B cell (primary cell): ENCODE results near the gene PEPD. TPM values are rescaled to one million over a fixed set of nuclear protein-coding genes. Genes with fewer than 3 reads are reported as not detected.

Experiments used
- ATAC-seq: fragments of 200-7000 bp; cut with Tn5 transposase; one replicate; pipeline ENCODE4 v1.10.0; 2021; ENCODE audit warnings: low read depth, mild to moderate bottlenecking, moderate number of reproducible peaks, moderate library complexity
- CTCF ChIA-PET: fragments of 350-600 bp; sonication (Branson Sonifier 250); formaldehyde crosslinking; loops from one replicate; lab custom pipeline; 2021; ENCODE audit warnings: antibody characterized with exemption, inconsistent platforms; lab: Charles Lee
- POLR2A ChIA-PET: fragments of 350-600 bp; sonication (Branson Sonifier 250); formaldehyde crosslinking; loops from one replicate; lab custom pipeline; 2021; ENCODE audit warnings: antibody characterized with exemption; lab: Charles Lee
- DNase-seq: peaks from one replicate; pipeline ENCODE4 v3.0.0; 2013
- H2AFZ ChIP-seq: 2 replicates; pipeline ENCODE4 v1.6.1; 2012; ENCODE audit warnings: mild to moderate bottlenecking, low read depth, low read length; ENCODE audit not compliant: insufficient read depth, poor library complexity, severe bottlenecking
- H3K27ac ChIP-seq, 2 donors: 1 replicate in 1 of 2; 2 replicates in 1 of 2; pipeline ENCODE4 v1.5.1; 2012 to 2013; ENCODE audit warnings: low read length in 2 of 2, mild to moderate bottlenecking in 2 of 2, moderate library complexity in 1 of 2
- H3K27me3 ChIP-seq, 4 experiments: fragments of 200-600 bp in 1 of 4; sonication (generic) in 1 of 4; replicated peaks in 1 of 4; 1 replicate in 2 of 4; 2 replicates in 2 of 4; pipeline versions ENCODE4 v1.6.1 to v1.7.0; 2013 to 2016; ENCODE audit warnings: low read length in 3 of 4, mild to moderate bottlenecking in 2 of 4, mixed read lengths in 1 of 4, moderate library complexity in 1 of 4; ENCODE audit not compliant: insufficient read depth in 4 of 4, control insufficient read depth in 3 of 4; ENCODE audit errors: control extremely low read depth in 1 of 4
- H3K36me3 ChIP-seq, 2 experiments: replicated peaks in 1 of 2; 1 replicate in 1 of 2; 2 replicates in 1 of 2; pipeline versions ENCODE4 v1.6.1 to v1.7.1; 2013; ENCODE audit warnings: low read length in 1 of 2; ENCODE audit not compliant: insufficient read depth in 2 of 2, control insufficient read depth in 1 of 2; ENCODE audit errors: control extremely low read depth in 1 of 2, extremely low read depth in 1 of 2
- H3K4me1 ChIP-seq, 2 donors: fragments of 200-600 bp in 1 of 2; sonication (generic) in 1 of 2; 1 replicate in 1 of 2; 2 replicates in 1 of 2; pipeline versions ENCODE4 v1.5.1 to v1.6.1; 2013 to 2017; ENCODE audit warnings: low read length in 2 of 2; ENCODE audit not compliant: control insufficient read depth in 2 of 2, insufficient read depth in 2 of 2
- H3K4me2 ChIP-seq: replicated peaks from 2 replicates; pipeline ENCODE3; 2012; ENCODE audit warnings: mild to moderate bottlenecking, low read depth, low read length; ENCODE audit not compliant: poor library complexity, severe bottlenecking
- H3K4me3 ChIP-seq, 5 experiments: fragments of 200-600 bp in 1 of 5; sonication (generic) in 1 of 5; 1 replicate in 3 of 5; 2 replicates in 2 of 5; pipeline versions ENCODE4 v1.5.1 to v1.7.0; 2011 to 2016; ENCODE audit warnings: low read length in 4 of 5, mild to moderate bottlenecking in 4 of 5, low read depth in 2 of 5, control low read depth in 1 of 5, moderate library complexity in 1 of 5; ENCODE audit not compliant: insufficient read depth in 1 of 5; ENCODE audit errors: control extremely low read depth in 1 of 5, extremely low read depth in 1 of 5
- H3K79me2 ChIP-seq: fragments of 200-600 bp; sonication (generic); one replicate; pipeline ENCODE4 v1.6.0; 2016; ENCODE audit warnings: low read length; ENCODE audit not compliant: control insufficient read depth, insufficient read depth
- H3K9ac ChIP-seq: fragments of 200-600 bp; sonication (generic); 2 replicates; pipeline ENCODE4 v1.6.1; 2017; ENCODE audit warnings: mild to moderate bottlenecking, low read length, moderate library complexity
- H3K9me3 ChIP-seq, 3 donors: one replicate each; pipeline versions ENCODE4 v1.6.1 to v1.7.1; 2013; ENCODE audit warnings: low read length in 2 of 3; ENCODE audit not compliant: control insufficient read depth in 2 of 3, insufficient read depth in 1 of 3; ENCODE audit errors: control extremely low read depth in 1 of 3
- H4K20me1 ChIP-seq: 2 replicates; pipeline ENCODE4 v1.6.0; 2012; ENCODE audit warnings: mild to moderate bottlenecking, low read length; ENCODE audit not compliant: insufficient read depth, control insufficient read depth, poor library complexity, severe bottlenecking
- H3K27ac Mint-ChIP-seq: one replicate; pipeline ENCODE4 v1.8.0; 2021; ENCODE audit warnings: mixed read lengths
- H3K27me3 Mint-ChIP-seq: one replicate; pipeline ENCODE4 v1.8.0; 2021; ENCODE audit warnings: mixed read lengths
- H3K4me1 Mint-ChIP-seq: one replicate; pipeline ENCODE4 v1.8.0; 2021; ENCODE audit warnings: mixed read lengths
- H3K4me3 Mint-ChIP-seq: one replicate; pipeline ENCODE4 v1.8.0; 2021; ENCODE audit warnings: mixed read lengths
- H3K9me3 Mint-ChIP-seq: one replicate; pipeline ENCODE4 v1.8.0; 2022; ENCODE audit warnings: mixed read lengths; ENCODE audit not compliant: insufficient read depth
- EZH2 ChIP-seq: IDR thresholded peaks from 2 replicates; pipeline ENCODE4 v1.6.1; 2012; ENCODE audit warnings: borderline replicate concordance, low read depth, mild to moderate bottlenecking, moderate library complexity, low read length; ENCODE audit not compliant: insufficient read depth, poor library complexity, severe bottlenecking
- WGBS: methylation state at CpG from one replicate; pipeline ENCODE4 v1.1.5; 2013; ENCODE audit warnings: missing lambda C conversion rate; ENCODE audit not compliant: insufficient coverage; 5-methylcytosine and 5-hydroxymethylcytosine counted together
- intact Hi-C: fragments of 100-400 bp; cut with micrococcal nuclease; formaldehyde crosslinking; loops from one replicate; pipeline ENCODE4 v1.10.0; 2022
- polyA plus RNA-seq: library from polyadenylated mRNA; depleted of rRNA; stranded (reverse); fragments of >200 nt; gene quantifications from 2 replicates; pipeline ENCODE4 v1.2.3, GENCODE V29; 2012
- total RNA-seq, 2 donors: library from RNA; stranded (reverse); fragments of 120-200 nt in 1 of 2; gene quantifications; 1 replicate in 1 of 2; 2 replicates in 1 of 2; pipeline versions ENCODE4 v1.2.3 to v1.2.4, GENCODE V29; 2013 to 2022
- TF ChIP-seq, protein P1 (sequence below): fragments of 200-600 bp; IDR thresholded peaks from one replicate; pipeline ENCODE4 v1.8.0; 2022; ENCODE audit warnings: antibody characterized with exemption, mild to moderate bottlenecking

Gene PEPD
- total and polyA plus RNA-seq, 2 donors (not counting 1 experiment from before 2014, with no cell fraction given): 36.4 to 42.7 TPM

DNA sequence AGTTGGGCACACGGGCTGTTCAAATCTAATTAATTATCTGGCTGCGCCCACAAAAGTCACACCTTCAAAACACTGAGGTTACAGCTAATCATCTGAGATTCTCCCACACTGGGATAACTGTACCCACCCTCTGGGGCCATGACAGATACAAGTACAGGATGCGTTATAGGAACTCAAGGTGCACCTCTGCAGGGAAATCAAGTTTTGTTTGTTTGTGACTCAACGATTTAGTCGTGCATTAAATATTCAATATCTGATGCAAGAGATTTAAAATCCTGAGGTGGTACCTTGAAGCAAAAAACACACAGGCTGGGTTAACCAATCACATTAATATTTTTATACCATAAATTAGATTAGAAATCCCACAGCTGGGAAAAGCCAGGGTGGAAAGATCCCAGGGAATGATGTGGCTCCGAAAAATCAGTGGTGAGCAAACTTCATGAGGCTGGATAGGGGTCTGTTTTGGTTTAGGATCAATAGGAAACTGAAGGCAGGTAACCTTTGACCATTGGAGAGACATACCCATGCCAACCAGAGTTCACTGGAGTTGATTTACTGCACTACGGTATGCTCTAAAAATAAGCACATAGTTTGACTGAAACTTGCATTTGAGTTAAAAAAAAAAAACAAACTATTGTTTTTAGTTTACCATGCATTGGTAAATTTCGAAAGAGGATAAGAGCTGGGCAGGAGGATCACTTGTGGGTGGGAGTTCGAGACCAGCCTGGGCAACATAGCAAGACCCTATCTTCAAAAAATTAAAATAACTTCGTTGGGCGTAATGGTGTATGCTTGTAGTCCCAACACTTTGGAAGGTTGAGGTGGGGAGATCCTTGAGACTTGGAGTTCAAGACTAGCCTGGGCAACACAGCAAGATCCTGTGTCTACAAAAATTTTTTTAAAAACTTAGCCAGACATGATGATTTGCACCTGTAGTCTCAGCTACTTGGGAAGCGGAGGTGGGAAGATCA, 172.0 kb downstream of the PEPD start:
- Histone ChIP-seq H3K9ac (no peak overlapping the region), H3K27ac (no peak overlapping the region), H3K4me3 (no peak overlapping the region), H4K20me1 (no peaks in the 10 kb centered on the region), H3K27me3 (peaks cover 0 to 15% (median 4%) of the 10 kb centered on the region in 4 experiments), H3K9me3 (peaks cover 0 to 4% (median 0%) of the 10 kb centered on the region in 3 donors), H3K4me1 (no peaks in the 10 kb centered on the region), H2AFZ (no peak overlapping the region), H3K79me2 (no peaks in the 10 kb centered on the region), H3K36me3 (no peaks in the 10 kb centered on the region), H3K4me2 (no peak overlapping the region)
- Mint-ChIP-seq H3K27me3 (peaks cover 27% of the 10 kb centered on the region), H3K4me3 (no peak overlapping the region), H3K27ac (no peak overlapping the region), H3K4me1 (no peaks in the 10 kb centered on the region), H3K9me3 (no peaks in the 10 kb centered on the region)
- intact Hi-C loops: no loop called here
- WGBS: 86% methylated on average over 4 of the region's 12 CpGs
- TF ChIP-seq, protein P1, sequence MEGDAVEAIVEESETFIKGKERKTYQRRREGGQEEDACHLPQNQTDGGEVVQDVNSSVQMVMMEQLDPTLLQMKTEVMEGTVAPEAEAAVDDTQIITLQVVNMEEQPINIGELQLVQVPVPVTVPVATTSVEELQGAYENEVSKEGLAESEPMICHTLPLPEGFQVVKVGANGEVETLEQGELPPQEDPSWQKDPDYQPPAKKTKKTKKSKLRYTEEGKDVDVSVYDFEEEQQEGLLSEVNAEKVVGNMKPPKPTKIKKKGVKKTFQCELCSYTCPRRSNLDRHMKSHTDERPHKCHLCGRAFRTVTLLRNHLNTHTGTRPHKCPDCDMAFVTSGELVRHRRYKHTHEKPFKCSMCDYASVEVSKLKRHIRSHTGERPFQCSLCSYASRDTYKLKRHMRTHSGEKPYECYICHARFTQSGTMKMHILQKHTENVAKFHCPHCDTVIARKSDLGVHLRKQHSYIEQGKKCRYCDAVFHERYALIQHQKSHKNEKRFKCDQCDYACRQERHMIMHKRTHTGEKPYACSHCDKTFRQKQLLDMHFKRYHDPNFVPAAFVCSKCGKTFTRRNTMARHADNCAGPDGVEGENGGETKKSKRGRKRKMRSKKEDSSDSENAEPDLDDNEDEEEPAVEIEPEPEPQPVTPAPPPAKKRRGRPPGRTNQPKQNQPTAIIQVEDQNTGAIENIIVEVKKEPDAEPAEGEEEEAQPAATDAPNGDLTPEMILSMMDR: no peak
- TF ChIP-seq EZH2: no peak
- ATAC-seq (no peak), DNase-seq (no peak)
- ChIA-PET POLR2A (no interaction called here), CTCF (no interaction called here)
